ENCODE measurements around the gene TCFL5.
A peak's percentile ranks its signal among the peaks of the same experiment; 100 is the strongest.
"Not testable (repeated sequence)": the region's sequence is repeated elsewhere in the genome, so short reads cannot be mapped to it uniquely, and the experiment has no call there.

TCFL5 gene

DNA sequence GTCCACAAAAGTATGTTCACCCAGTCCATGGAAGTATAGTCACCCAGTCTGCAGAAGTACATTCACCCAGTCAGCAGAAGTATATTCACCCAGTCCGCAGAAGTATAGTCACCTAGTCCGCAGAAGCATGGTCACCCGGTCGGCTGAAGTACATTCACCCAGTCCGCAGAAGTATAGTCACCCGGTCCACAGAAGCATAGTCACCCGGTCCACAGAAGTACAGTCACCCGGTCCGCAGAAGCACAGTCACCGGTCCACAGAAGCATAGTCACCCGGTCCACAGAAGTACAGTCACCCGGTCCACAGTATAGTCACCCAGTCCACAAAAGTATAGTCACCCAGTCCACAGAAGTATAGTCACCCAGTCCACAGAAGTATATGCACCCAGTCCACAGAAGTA is 8.8 kb downstream of the TCFL5 start:
- DNase-seq, result no peak

DNA sequence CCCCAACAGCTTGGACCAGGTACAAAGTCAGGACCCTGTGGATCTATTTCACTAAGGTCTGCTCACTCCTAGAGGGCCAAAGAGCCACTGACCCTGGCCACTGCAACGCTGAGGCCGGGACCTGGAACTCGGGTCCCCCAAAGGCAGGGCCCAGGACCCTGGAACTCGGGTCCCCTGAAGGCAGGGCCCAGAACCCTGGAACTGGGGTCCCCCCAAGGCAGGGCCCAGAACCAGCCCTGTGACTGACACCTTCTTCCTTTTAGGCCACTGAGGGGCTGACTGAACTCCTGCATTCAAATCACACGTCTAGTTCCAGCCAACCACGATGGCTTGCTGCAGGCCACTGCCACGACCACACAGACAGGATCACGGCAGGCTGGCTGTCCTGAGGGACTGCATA is 9.4 kb downstream of the TCFL5 start:
- no peak for DNase-seq

- no peak for DNase-seq
These were observed 11.2 kb downstream of the TCFL5 start for GRCh38 chr20:62850333-62850974.

DNA sequence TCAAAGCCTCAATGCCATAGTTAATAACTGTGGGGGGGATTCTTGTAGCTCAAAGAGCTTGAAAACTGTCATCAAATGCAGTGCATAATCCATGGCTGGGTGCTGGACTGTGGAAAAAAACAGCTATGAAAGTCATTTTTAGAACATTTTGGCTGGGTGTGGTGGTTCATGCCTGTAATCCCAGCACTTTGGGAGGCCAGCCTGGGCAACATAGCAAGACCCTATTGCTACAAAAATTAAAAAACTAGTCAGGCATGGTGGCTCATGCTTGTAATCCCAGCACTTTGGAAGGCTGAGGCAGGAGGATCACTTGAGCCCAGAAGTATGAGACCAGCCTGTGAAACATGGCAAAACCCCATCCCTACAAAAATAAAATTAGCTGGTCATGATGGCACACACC is 12.2 kb downstream of the TCFL5 start:
- no peak for DNase-seq

DNA sequence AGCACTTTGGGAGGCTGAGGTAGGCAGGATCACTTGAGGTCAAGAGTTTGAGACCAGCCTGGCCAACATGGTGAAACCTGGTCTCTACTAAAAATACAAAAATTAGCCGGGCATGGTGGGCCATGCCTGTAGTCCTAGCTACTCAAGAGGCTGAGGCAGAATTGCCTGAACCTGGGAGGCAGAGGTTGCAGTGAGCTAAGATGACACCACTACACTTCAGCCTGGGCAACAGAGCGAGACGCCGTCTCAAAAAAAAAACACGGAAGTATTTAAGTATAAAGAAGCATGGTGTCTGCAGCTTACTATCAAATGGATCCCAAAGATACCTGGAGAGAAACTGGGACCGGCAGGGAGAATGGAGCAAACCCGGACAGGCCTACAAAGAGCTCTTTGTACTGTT is 12.7 kb downstream of the TCFL5 start:
- not testable (repeated sequence) for DNase-seq

GRCh38 chr20:62846166-62846890 is 15.3 kb downstream of the TCFL5 start:
- DNase-seq, result no peak

GRCh38 chr20:62845416-62846160 is 16.0 kb downstream of the TCFL5 start:
- DNase-seq, result no peak

- no peak for DNase-seq
These were observed 17.4 kb downstream of the TCFL5 start for GRCh38 chr20:62844182-62844581.

GRCh38 chr20:62843656-62844055 is 18.0 kb downstream of the TCFL5 start:
- DNase-seq, result no peak

- DNase-seq, result no peak
These were observed 19.9 kb downstream of the TCFL5 start for GRCh38 chr20:62841705-62842212.

DNA sequence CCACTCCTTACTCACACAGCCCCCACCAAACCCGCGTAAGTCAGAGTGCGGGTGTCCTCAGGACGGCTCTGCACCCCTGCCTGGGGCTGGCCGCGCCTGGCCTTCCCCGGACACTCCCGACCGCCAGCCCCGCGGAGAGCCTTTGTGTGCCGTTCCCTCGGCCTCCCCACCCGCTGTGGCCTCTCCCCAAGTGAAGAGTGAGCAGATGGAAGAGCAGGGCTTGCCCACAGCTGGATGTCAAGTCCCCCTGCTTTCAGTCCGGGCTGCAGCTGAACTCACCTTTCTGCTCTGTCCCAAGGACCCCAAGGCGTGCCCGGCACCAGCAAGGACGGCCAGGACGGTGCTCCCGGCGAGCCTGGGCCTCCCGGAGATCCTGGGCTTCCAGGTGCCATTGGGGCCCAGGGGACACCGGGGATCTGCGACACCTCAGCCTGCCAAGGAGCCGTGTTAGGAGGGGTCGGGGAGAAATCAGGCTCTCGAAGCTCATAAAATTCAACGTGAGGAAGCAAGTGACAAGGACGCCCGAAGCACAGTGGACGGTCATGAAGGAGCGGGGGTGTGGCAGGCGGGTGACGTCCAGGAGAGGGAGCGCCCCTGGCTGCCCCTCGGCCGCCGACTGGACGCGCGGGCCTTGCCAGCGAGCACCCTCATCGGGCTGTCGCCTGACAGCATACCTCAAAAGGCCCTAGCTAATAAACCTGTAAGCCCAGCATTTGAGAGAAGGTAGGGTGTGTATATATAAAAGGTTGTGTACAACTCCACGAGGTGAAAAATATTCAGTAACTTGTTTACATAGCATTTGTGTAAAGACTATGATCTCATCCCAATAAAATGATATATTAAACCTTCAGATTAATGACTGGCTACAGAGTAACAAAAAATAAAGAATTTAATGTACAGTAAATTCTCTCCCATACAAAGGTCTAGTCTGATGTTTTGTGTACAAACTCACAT is 21.1 kb downstream of the TCFL5 start:
- no peak for DNase-seq

- no peak for DNase-seq
These were observed 21.8 kb downstream of the TCFL5 start for GRCh38 chr20:62839816-62840215.

GRCh38 chr20:62839261-62839660 is 22.4 kb downstream of the TCFL5 start:
- no peak for DNase-seq

DNA sequence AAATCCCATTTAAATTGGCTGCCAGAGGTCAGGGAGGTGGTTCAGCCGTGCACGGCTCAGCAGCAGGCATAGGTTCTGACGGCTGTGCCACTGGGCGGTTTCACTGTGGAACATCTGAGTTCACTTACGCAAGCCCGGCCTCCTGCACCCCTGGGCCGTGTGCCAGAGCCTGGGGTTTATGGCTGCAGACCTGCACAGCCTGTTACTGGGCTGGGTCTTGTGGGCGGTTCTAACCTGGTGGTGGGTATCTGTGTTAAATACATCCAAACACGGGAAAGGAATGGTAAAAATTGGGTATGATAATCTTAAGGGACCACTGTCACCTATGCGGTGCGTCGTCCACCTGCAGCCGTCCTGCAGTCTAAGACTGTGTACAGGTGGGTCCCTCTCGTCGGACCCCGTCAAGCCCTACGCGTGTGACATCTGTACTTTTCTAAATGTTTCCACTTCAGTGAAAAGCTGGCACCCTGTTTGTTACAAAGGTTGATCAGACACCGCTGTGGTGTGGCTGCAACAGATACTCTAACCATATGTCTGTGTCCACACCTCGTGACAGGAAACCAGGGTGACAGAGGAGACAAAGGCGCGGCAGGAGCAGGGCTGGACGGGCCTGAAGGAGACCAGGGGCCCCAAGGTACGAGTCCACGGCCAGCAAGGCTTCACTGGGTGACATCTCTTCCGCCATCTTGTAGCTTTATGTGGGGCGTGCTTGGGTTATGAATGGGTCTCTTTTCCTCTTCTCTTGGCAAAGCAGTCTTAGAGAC is 23.3 kb downstream of the TCFL5 start:
- DNase-seq, result peak; percentile 76

- no peak for DNase-seq
These were observed 23.9 kb downstream of the TCFL5 start for GRCh38 chr20:62837790-62838127.

GRCh38 chr20:62836967-62837490 is 24.6 kb downstream of the TCFL5 start:
- no peak for DNase-seq

GRCh38 chr20:62835931-62836861 is 25.4 kb downstream of the TCFL5 start:
- DNase-seq, result no peak

- no peak for DNase-seq
These were observed 26.5 kb downstream of the TCFL5 start for GRCh38 chr20:62834967-62835730.

DNA sequence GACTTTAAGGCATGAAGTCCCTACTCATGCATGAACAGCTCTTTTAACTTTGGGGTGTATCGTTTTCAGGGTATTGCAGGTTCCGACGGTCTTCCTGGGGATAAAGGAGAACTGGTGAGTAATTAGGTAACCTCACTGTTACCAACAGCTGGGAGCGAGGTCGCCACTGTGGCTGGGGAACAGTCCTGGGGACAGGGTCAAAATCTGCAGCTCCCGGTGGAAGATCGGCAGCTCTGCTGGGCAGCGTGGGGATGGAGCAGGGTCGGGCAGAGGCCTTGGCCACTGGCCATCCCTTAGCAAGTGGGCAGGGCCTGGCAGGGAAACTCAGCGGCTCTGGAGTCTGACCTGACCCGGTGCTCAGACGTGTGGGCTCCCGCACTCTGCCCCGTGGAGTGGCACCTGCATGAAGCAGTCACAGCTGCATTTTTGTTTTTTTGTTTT is 28.7 kb downstream of the TCFL5 start:
- no peak for DNase-seq
